GM23248 (cell line): Measurements from ENCODE around the gene LIPG. TPM values are rescaled to one million over a fixed set of nuclear protein-coding genes. Genes with fewer than 3 reads are reported as not detected.
"Not testable (repeated sequence)": the region's sequence is repeated elsewhere in the genome, so short reads cannot be mapped to it uniquely, and the experiment has no call there.

Source experiments
- DNase-seq: peaks from one replicate; pipeline ENCODE4 v3.0.0-alpha.2; 2015
- H2AFZ ChIP-seq: fragments of 200-600 bp; sonication (generic); 2 replicates; pipeline ENCODE4 v1.6.1; 2016; ENCODE audit warnings: antibody characterized with exemption
- H3F3A ChIP-seq: fragments of 200-600 bp; sonication (generic); 2 replicates; pipeline ENCODE4 v1.6.1; 2016; ENCODE audit warnings: mild to moderate bottlenecking, antibody characterized with exemption, mixed run types; ENCODE audit not compliant: insufficient read depth
- H3K27ac ChIP-seq: fragments of 200-600 bp; sonication (generic); 2 replicates; pipeline ENCODE4 v1.5.1; 2016; ENCODE audit warnings: mild to moderate bottlenecking
- H3K27me3 ChIP-seq: fragments of 200-600 bp; sonication (generic); replicated peaks from 2 replicates; pipeline ENCODE4 v1.6.1; 2016; ENCODE audit warnings: mild to moderate bottlenecking; ENCODE audit not compliant: insufficient read depth
- H3K36me3 ChIP-seq: fragments of 200-600 bp; sonication (generic); 2 replicates; pipeline ENCODE4 v1.6.1; 2016; ENCODE audit warnings: low read depth, mild to moderate bottlenecking
- H3K4me1 ChIP-seq: fragments of 200-600 bp; sonication (generic); 2 replicates; pipeline ENCODE4 v1.6.1; 2016; ENCODE audit warnings: mild to moderate bottlenecking; ENCODE audit not compliant: insufficient read depth
- H3K4me2 ChIP-seq: fragments of 200-600 bp; sonication (generic); one replicate; pipeline ENCODE4 v1.6.1; 2016; ENCODE audit warnings: mild to moderate bottlenecking; ENCODE audit not compliant: unreplicated experiment
- H3K4me3 ChIP-seq: fragments of 200-600 bp; sonication (generic); 2 replicates; pipeline ENCODE4 v1.5.1; 2016; ENCODE audit warnings: mild to moderate bottlenecking
- H3K79me2 ChIP-seq: fragments of 200-600 bp; sonication (generic); 2 replicates; pipeline ENCODE4 v1.6.1; 2016; ENCODE audit warnings: mild to moderate bottlenecking; ENCODE audit not compliant: insufficient read depth
- H3K9ac ChIP-seq: fragments of 200-600 bp; sonication (generic); 2 replicates; pipeline ENCODE4 v1.6.1; 2016; ENCODE audit warnings: mild to moderate bottlenecking
- H3K9me2 ChIP-seq: fragments of 200-600 bp; sonication (generic); 2 replicates; pipeline ENCODE4 v1.6.1; 2016; ENCODE audit warnings: mixed run types, mild to moderate bottlenecking, moderate library complexity; ENCODE audit not compliant: insufficient read depth
- H3K9me3 ChIP-seq: fragments of 200-600 bp; sonication (generic); one replicate; pipeline ENCODE4 v1.6.1; 2017; ENCODE audit warnings: low read depth
- H4K20me1 ChIP-seq: fragments of 200-600 bp; sonication (generic); 2 replicates; pipeline ENCODE4 v1.6.0; 2016; ENCODE audit not compliant: insufficient read depth
- EZH2 ChIP-seq: fragments of 200-600 bp; sonication (generic); IDR thresholded peaks from 2 replicates; pipeline ENCODE4 v1.6.1; 2018; ENCODE audit warnings: antibody characterized with exemption, mild to moderate bottlenecking; ENCODE audit not compliant: insufficient read depth, poor library complexity, severe bottlenecking
- EZH2phosphoT487 ChIP-seq: fragments of 200-600 bp; sonication (generic); IDR thresholded peaks from 2 replicates; pipeline ENCODE4 v1.6.1; 2018; ENCODE audit warnings: antibody characterized with exemption, moderate library complexity, mild to moderate bottlenecking, low read depth; ENCODE audit not compliant: insufficient read depth
- WGBS, 2 experiments: methylation state at CpG; one replicate each; pipeline ENCODE4 v1.1.6; 2015 to 2017; ENCODE audit warnings: low lambda C conversion rate in 2 of 2, low coverage in 1 of 2; ENCODE audit errors: missing lambda C conversion rate in 2 of 2; 5-methylcytosine and 5-hydroxymethylcytosine counted together
- in situ Hi-C: fragments of 300-500 bp; cut with MboI; formaldehyde crosslinking; loops from 2 replicates; pipeline ENCODE4 v1.15.0; 2020
- polyA plus RNA-seq: library from polyadenylated mRNA; unstranded; fragments of >200 nt; fragmentation: Nextera tagmentation; extraction: Ambion mirVana; gene quantifications from 2 replicates; pipeline ENCODE4 v1.2.1, GENCODE V29; 2016
- total RNA-seq: library from RNA; depleted of rRNA; stranded (reverse); fragments of >200 nt; shearing (Covaris generic); gene quantifications from 2 replicates; pipeline ENCODE4 v1.2.3, GENCODE V29; 2014

The LIPG gene
- total and polyA plus RNA-seq, 2 experiments from 2014 or later = 0.38 to 0.43 TPM

DNA sequence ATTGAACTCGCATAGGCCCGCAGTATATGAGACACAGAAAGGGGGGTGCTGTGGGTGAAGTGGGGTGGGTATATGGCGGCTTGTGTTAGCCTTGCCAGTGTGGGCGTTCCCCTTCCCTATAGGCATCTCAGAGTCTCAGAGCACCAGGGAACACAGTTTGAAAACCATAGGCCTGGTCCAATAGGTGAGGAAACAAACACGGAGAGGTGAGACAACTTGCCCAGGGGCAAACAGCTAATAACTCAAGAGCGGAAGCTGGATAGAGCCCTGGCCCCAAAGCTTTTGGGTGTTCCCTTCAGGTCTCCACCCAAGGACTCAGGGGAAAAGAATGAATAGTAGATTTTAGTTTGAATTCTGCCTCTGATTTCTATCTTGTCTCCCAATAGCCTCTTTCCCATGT lies 7.9 kb downstream of the LIPG start:
- no peaks in the 10 kb centered on the region for H3K9me2 ChIP-seq
- WGBS, 2 experiments = 72% methylated on average over 6 of the region's 6 CpGs
- no peak overlapping the region for H3K4me2 ChIP-seq
- no peak overlapping the region for H3K27ac ChIP-seq
- in situ Hi-C loops = loop anchor here (10.0 kb wide), 2 partner anchors 215 to 295 kb away; no protein-coding TSS in a partner anchor
- no peaks in the 10 kb centered on the region for H4K20me1 ChIP-seq
- H3K79me2 ChIP-seq = no peaks in the 10 kb centered on the region
- no peak overlapping the region for H2AFZ ChIP-seq
- H3K4me3 ChIP-seq = no peak overlapping the region
- no peaks in the 10 kb centered on the region for H3K9me3 ChIP-seq
- H3F3A ChIP-seq = no peaks in the 10 kb centered on the region
- no peaks in the 10 kb centered on the region for H3K4me1 ChIP-seq
- no peak for TF ChIP-seq EZH2phosphoT487
- TF ChIP-seq EZH2 = no peak
- no peak overlapping the region for H3K9ac ChIP-seq
- H3K27me3 ChIP-seq = peaks cover 15% of the 10 kb centered on the region; the same call in 1 of the 2 replicates
- no peaks in the 10 kb centered on the region for H3K36me3 ChIP-seq
- DNase-seq = no peak

DNA sequence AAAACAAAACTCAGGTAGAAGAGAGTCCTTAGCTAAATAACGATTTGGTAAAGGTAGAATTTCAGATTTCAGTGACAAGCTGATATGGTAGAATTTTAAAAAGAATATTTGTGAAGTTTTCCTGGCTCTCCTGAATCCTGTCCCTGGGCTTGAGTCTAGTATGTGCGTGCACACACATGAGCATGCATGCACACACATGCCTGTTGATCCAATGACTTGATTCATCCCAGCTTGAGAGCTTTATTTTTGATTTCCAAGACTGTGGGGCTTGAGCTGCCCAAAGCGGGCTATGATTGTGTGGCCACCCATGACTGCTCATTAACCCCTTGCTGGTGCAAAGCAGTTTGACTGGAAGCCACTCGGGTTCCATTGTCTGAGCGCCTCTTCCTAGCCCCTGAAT lies 9.0 kb downstream of the LIPG start:
- no peak overlapping the region for H2AFZ ChIP-seq
- no peaks in the 10 kb centered on the region for H3K9me3 ChIP-seq
- no peak overlapping the region for H3K27ac ChIP-seq
- H4K20me1 ChIP-seq = no peaks in the 10 kb centered on the region
- no peaks in the 10 kb centered on the region for H3K9me2 ChIP-seq
- H3K36me3 ChIP-seq = no peaks in the 10 kb centered on the region
- no peak for DNase-seq
- H3K27me3 ChIP-seq = 0 out of 2 replicates have a peak, but pooled peaks cover 5% of the 10 kb centered on the region
- in situ Hi-C loops = no loop called here
- H3K4me2 ChIP-seq = no peak overlapping the region
- no peaks in the 10 kb centered on the region for H3K79me2 ChIP-seq
- 79 to 81% methylated on average over 5 of the region's 5 CpGs for WGBS, 2 experiments
- TF ChIP-seq EZH2phosphoT487 (no peak), EZH2 (no peak)
- H3K4me1 ChIP-seq = no peaks in the 10 kb centered on the region
- H3K9ac ChIP-seq = no peak overlapping the region
- no peaks in the 10 kb centered on the region for H3F3A ChIP-seq
- no peak overlapping the region for H3K4me3 ChIP-seq

GRCh38 chr18:49572611-49573345 lies 10.9 kb downstream of the LIPG start:
- H3K9ac ChIP-seq = no peak overlapping the region
- no peaks in the 10 kb centered on the region for H3K36me3 ChIP-seq
- in situ Hi-C loops = no loop called here
- H3K79me2 ChIP-seq = no peaks in the 10 kb centered on the region
- H3K4me3 ChIP-seq = no peak overlapping the region
- no peak overlapping the region for H2AFZ ChIP-seq
- no peaks in the 10 kb centered on the region for H3K9me3 ChIP-seq
- 72 to 78% methylated on average over 11 of the region's 11 CpGs for WGBS, 2 experiments
- H4K20me1 ChIP-seq = no peaks in the 10 kb centered on the region
- no peaks in the 10 kb centered on the region for H3K4me1 ChIP-seq
- no peaks in the 10 kb centered on the region for H3K27me3 ChIP-seq
- H3K27ac ChIP-seq = no peak overlapping the region
- TF ChIP-seq EZH2phosphoT487 (no peak), EZH2 (no peak)
- H3K4me2 ChIP-seq = no peak overlapping the region
- H3K9me2 ChIP-seq = no peaks in the 10 kb centered on the region
- no peaks in the 10 kb centered on the region for H3F3A ChIP-seq
- no peak for DNase-seq

DNA sequence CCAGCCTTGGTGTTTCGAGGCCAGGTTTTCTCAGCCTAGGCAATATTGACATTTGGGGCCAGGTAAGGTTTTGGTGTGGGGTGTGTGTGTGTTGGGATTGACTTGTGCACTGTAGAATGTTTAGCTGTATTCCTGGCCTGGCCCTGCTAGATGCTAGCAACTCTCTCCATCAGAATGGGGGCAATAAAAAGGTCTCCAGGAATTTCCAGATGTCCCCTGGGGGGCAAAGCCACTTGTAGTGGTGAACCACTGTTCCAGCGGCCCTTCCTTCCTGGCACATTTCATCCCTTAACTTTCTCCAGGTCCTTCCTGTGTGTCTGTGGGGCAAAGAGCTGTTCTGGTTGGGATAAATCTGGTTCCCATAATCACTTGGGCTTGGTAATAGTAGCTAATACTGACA lies 12.0 kb downstream of the LIPG start:
- Histone ChIP-seq H3K9ac (no peak overlapping the region), H3K9me3 (no peaks in the 10 kb centered on the region), H4K20me1 (no peaks in the 10 kb centered on the region), H2AFZ (no peak overlapping the region), H3K27me3 (no peaks in the 10 kb centered on the region), H3K36me3 (no peaks in the 10 kb centered on the region), H3K4me2 (no peak overlapping the region), H3F3A (no peaks in the 10 kb centered on the region), H3K79me2 (no peaks in the 10 kb centered on the region), H3K27ac (no peak overlapping the region), H3K4me1 (no peaks in the 10 kb centered on the region), H3K9me2 (no peaks in the 10 kb centered on the region), H3K4me3 (no peak overlapping the region)
- no peak for TF ChIP-seq EZH2phosphoT487
- no peak for TF ChIP-seq EZH2
- DNase-seq = no peak
- in situ Hi-C loops = no loop called here
- WGBS, 2 experiments = 73 to 87% methylated on average over 2 of the region's 2 CpGs

DNA sequence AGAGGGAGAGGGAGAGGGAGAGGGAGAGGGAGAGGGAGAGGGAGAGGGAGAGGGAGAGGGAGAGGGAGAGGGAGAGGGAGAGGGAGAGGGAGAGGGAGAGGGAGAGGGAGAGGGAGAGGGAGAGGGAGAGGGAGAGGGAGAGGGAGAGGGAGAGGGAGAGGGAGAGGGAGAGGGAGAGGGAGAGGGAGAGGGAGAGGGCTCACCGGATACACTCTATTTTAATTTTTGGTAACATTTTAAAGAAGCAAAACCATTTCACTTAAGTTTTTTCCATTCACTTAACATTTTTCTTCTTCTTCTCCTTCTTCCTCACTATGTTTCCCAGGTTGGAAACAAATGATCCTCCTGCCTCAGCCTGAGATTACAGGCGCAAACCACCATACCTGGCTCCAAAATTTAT lies 17.2 kb downstream of the LIPG start:
- DNase-seq, H4K20me1 ChIP-seq, in situ Hi-C loops, H3K4me1 ChIP-seq, H3K9me2 ChIP-seq, H2AFZ ChIP-seq, H3K9me3 ChIP-seq, H3K79me2 ChIP-seq, H3K4me3 ChIP-seq, H3F3A ChIP-seq, H3K9ac ChIP-seq, H3K27ac ChIP-seq, H3K36me3 ChIP-seq, H3K4me2 ChIP-seq: not testable (repeated sequence)
- 43 to 76% methylated on average over 1 to 2 of the region's 2 CpGs for WGBS, 2 experiments
- H3K27me3 ChIP-seq = peaks cover 31% of the 10 kb centered on the region

DNA sequence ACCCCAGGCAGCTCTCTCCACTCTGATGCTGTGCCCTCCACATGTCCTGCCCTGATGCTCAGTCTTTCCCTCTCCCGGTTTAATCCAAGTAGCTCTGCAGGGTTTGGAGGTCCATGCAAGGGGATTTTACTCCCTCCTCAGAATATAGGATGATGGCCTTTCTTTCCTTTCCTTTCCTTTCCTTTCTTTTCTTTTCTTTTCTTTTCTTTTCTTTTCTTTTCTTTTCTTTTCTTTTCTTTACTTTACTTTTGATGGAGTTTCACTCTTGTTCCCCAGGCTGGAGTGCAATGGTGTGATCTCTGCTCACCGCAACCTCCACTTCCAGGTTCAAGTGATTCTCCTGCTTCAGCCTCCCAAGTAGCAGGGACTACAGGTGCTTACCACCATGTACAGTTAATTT lies 17.7 kb downstream of the LIPG start:
- H3K9me3 ChIP-seq, in situ Hi-C loops, H3K9ac ChIP-seq, H3F3A ChIP-seq, H3K4me1 ChIP-seq, H3K4me2 ChIP-seq, DNase-seq, H2AFZ ChIP-seq, H3K36me3 ChIP-seq, H3K4me3 ChIP-seq, H3K27ac ChIP-seq, H4K20me1 ChIP-seq, H3K79me2 ChIP-seq, H3K9me2 ChIP-seq: not testable (repeated sequence)
- peaks cover 31% of the 10 kb centered on the region for H3K27me3 ChIP-seq
- WGBS, 2 experiments = 75 to 80% methylated on average over 2 of the region's 2 CpGs
